Activated CD8-positive, alpha-beta memory T cell treated with anti-CD3 and anti-CD28 coated beads, Interleukin-2, amount 10 ng/mL, durations not matched to agents 7 days and 5 days (primary cell): Measurements from ENCODE around the gene MROH7. TPM values are rescaled to one million over a fixed set of nuclear protein-coding genes. Genes with fewer than 3 reads are reported as not detected.

Experiments used
- ATAC-seq: fragments of 150-1000 bp; cut with Tn5 transposase; one replicate; pipeline ENCODE4 v1.10.0; 2021; ENCODE audit warnings: moderate library complexity
- CTCF ChIA-PET: fragments of 350-600 bp; sonication (Branson Sonifier 250); formaldehyde crosslinking; loops from one replicate; lab custom pipeline; 2021; ENCODE audit warnings: antibody characterized with exemption; lab: Charles Lee
- DNase-seq: peaks from one replicate; pipeline ENCODE4 v3.0.0-alpha.2; 2020
- H3K27ac Mint-ChIP-seq: one replicate; pipeline ENCODE4 v1.8.0; 2021; ENCODE audit warnings: mild to moderate bottlenecking, mixed read lengths
- H3K27me3 Mint-ChIP-seq: one replicate; pipeline ENCODE4 v1.8.0; 2021; ENCODE audit warnings: mixed read lengths
- H3K36me3 Mint-ChIP-seq: one replicate; pipeline ENCODE4 v1.8.0; 2021; ENCODE audit warnings: mild to moderate bottlenecking, mixed read lengths
- H3K4me1 Mint-ChIP-seq: one replicate; pipeline ENCODE4 v1.8.0; 2021; ENCODE audit warnings: mixed read lengths
- H3K4me3 Mint-ChIP-seq: one replicate; pipeline ENCODE4 v1.8.0; 2021; ENCODE audit warnings: mild to moderate bottlenecking, moderate library complexity, mixed read lengths
- H3K9me3 Mint-ChIP-seq: one replicate; pipeline ENCODE4 v1.8.0; 2022; ENCODE audit warnings: low read depth, mixed read lengths
- total RNA-seq, 2 experiments: library from RNA; stranded (reverse); gene quantifications; one replicate each; pipeline ENCODE4 v1.2.3, GENCODE V29; 2021

Gene MROH7
- not detected for total RNA-seq

DNA sequence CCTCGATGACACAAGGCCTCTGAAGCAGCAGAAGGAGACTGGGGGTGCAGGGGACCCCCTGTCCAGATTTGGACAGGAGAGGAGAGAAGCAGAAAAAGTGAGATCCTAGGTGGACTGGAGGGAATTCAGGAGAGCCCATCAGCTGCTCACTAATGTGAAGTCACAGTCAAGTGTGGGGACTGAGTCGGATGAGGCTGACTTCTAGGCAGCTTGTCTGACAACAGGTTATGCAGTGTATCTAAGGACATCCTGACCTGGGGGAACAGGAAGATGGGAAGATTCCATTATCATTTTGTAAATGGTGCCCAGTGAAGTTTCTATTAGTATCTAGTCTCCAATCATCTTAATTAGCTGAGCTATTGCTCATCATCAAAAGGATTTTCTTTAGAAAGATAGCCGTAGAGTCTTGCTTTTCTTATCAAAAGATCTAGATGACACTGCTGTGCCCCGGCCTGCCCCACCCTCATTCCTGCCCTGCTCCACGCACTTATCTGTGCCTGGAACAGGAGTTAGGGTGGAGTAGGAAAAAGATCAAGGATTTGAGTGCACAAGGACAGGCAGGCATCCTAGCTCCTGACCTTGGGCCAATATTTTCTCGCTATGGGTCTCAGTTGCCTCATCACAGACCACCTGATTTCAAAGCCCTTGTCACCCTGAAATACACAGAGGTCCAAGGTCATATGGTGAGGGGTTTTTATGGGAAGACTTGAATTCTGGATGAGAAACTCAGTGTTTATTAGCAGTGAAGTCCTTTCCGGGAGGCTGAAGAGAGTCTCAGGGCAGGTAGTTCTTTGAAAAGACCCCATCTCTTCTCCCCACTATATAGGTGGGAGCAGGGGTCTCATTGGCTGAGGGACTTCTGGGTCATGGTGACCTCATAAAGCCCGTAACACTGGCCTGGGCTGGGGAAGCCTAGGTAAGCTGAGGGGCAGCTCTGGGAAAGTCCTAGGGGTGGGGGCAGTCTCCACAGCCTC is at the start of gene MROH7:
Gene MROH7, plus strand, starts transcription at position 924 of the 974 bp plus-strand sequence. CDS start 11,141 bp downstream, outside the sequence.
- H3K9me3 Mint-ChIP-seq = peaks cover 5% of the 10 kb centered on the region
- H3K27me3 Mint-ChIP-seq = peaks cover 28% of the 10 kb centered on the region
- no peak within 1 kb of the TSS for H3K4me3 Mint-ChIP-seq
- no peaks in the 10 kb centered on the region for H3K4me1 Mint-ChIP-seq
- DNase-seq (no peak), ATAC-seq (no peak)
- no peak within 1 kb of the TSS for H3K27ac Mint-ChIP-seq
- CTCF ChIA-PET = no interaction called here
- H3K36me3 Mint-ChIP-seq = peaks cover 3% of the 10 kb centered on the region

GRCh38 chr1:54593571-54594160 is 47.9 kb upstream of the MROH7 start:
- no peaks in the 10 kb centered on the region for H3K27me3 Mint-ChIP-seq
- no peaks in the 10 kb centered on the region for H3K9me3 Mint-ChIP-seq
- CTCF ChIA-PET = no interaction called here
- no peaks in the 10 kb centered on the region for H3K36me3 Mint-ChIP-seq
- DNase-seq (no peak), ATAC-seq (no peak)
- no peak overlapping the region for H3K27ac Mint-ChIP-seq
- H3K4me3 Mint-ChIP-seq = no peak overlapping the region
- H3K4me1 Mint-ChIP-seq = peaks cover under 1% of the 10 kb centered on the region

GRCh38 chr1:54594463-54594862 is 47.1 kb upstream of the MROH7 start:
- H3K27me3 Mint-ChIP-seq = no peaks in the 10 kb centered on the region
- no peaks in the 10 kb centered on the region for H3K4me1 Mint-ChIP-seq
- ATAC-seq (no peak), DNase-seq (no peak)
- H3K36me3 Mint-ChIP-seq = no peaks in the 10 kb centered on the region
- CTCF ChIA-PET = no interaction called here
- H3K27ac Mint-ChIP-seq = no peak overlapping the region
- no peaks in the 10 kb centered on the region for H3K9me3 Mint-ChIP-seq
- no peak overlapping the region for H3K4me3 Mint-ChIP-seq

DNA sequence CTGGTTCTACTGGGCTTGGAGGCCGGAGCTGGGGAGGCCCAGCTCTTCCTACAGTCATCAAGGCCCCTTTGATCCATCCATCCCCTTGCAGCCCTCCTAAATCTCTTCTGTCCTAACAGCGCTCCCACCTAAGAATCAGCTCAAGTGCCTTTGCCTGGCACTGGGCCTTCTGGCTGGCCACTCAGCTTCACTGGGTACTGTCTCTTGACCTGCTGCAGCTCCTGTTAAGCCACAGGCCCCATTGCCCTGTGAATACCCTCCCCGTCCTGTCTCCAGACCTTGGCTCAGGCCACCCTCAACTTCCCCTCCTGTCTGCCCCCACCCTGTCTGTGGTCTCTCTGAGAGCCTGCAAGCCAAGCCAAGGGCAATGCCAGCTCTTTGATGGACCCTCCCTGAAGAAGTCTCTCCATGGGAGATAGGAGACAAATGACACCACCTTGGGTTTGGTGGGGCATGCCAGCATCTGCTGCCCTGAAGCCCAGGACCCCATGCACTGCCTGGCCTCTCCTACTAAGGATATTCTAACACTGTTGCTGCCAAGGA is 45.6 kb upstream of the MROH7 start:
- Mint-ChIP-seq H3K9me3 (no peaks in the 10 kb centered on the region), H3K27ac (no peak overlapping the region), H3K27me3 (no peaks in the 10 kb centered on the region), H3K4me3 (no peak overlapping the region), H3K4me1 (no peaks in the 10 kb centered on the region), H3K36me3 (no peaks in the 10 kb centered on the region)
- ATAC-seq (no peak), DNase-seq (no peak)
- CTCF ChIA-PET = no interaction called here

- no peaks in the 10 kb centered on the region for H3K27me3 Mint-ChIP-seq
- no peaks in the 10 kb centered on the region for H3K4me1 Mint-ChIP-seq
- no peak overlapping the region for H3K27ac Mint-ChIP-seq
- CTCF ChIA-PET = no interaction called here
- H3K4me3 Mint-ChIP-seq = no peak overlapping the region
- no peaks in the 10 kb centered on the region for H3K9me3 Mint-ChIP-seq
- no peak for DNase-seq
- H3K36me3 Mint-ChIP-seq = no peaks in the 10 kb centered on the region
- no peak for ATAC-seq
These were observed 44.8 kb upstream of the MROH7 start for GRCh38 chr1:54596756-54597155.

- CTCF ChIA-PET = no interaction called here
- H3K9me3 Mint-ChIP-seq = no peaks in the 10 kb centered on the region
These were observed 44.0 kb upstream of the MROH7 start for GRCh38 chr1:54597455-54598030.

GRCh38 chr1:54599211-54599823 is 42.3 kb upstream of the MROH7 start:
- Mint-ChIP-seq H3K27me3 (no peaks in the 10 kb centered on the region), H3K36me3 (no peaks in the 10 kb centered on the region), H3K9me3 (no peaks in the 10 kb centered on the region), H3K4me3 (no peak overlapping the region), H3K27ac (no peak overlapping the region), H3K4me1 (peaks cover 2% of the 10 kb centered on the region)
- DNase-seq = no peak
- no peak for ATAC-seq
- CTCF ChIA-PET = no interaction called here

More at GRCh38 chr1:54597455-54598030, 44.0 kb upstream of the MROH7 start:
- DNase-seq (no peak), ATAC-seq (no peak)
- Mint-ChIP-seq H3K4me3 (no peak overlapping the region), H3K36me3 (no peaks in the 10 kb centered on the region), H3K27me3 (no peaks in the 10 kb centered on the region), H3K4me1 (no peaks in the 10 kb centered on the region), H3K27ac (no peak overlapping the region)

- DNase-seq = no peak
- Mint-ChIP-seq H3K4me3 (no peak overlapping the region), H3K9me3 (no peaks in the 10 kb centered on the region), H3K36me3 (no peaks in the 10 kb centered on the region), H3K27ac (no peak overlapping the region), H3K4me1 (peaks cover 13% of the 10 kb centered on the region), H3K27me3 (no peaks in the 10 kb centered on the region)
- CTCF ChIA-PET = no interaction called here
- ATAC-seq = no peak
These were observed 40.5 kb upstream of the MROH7 start for GRCh38 chr1:54600947-54601721.

GRCh38 chr1:54601730-54602129 is 39.9 kb upstream of the MROH7 start:
- H3K9me3 Mint-ChIP-seq = no peaks in the 10 kb centered on the region
- no peaks in the 10 kb centered on the region for H3K27me3 Mint-ChIP-seq
- ATAC-seq = no peak
- H3K4me3 Mint-ChIP-seq = no peak overlapping the region
- H3K36me3 Mint-ChIP-seq = no peaks in the 10 kb centered on the region
- no peak for DNase-seq
- H3K27ac Mint-ChIP-seq = no peak overlapping the region
- CTCF ChIA-PET = no interaction called here
- H3K4me1 Mint-ChIP-seq = peaks cover 13% of the 10 kb centered on the region

GRCh38 chr1:54602554-54602953 is 39.0 kb upstream of the MROH7 start:
- no peaks in the 10 kb centered on the region for H3K9me3 Mint-ChIP-seq
- no peaks in the 10 kb centered on the region for H3K27me3 Mint-ChIP-seq
- H3K4me3 Mint-ChIP-seq = no peak overlapping the region
- H3K27ac Mint-ChIP-seq = no peak overlapping the region
- peaks cover 13% of the 10 kb centered on the region for H3K4me1 Mint-ChIP-seq
- CTCF ChIA-PET = no interaction called here
- DNase-seq (no peak), ATAC-seq (no peak)
- no peaks in the 10 kb centered on the region for H3K36me3 Mint-ChIP-seq

DNA sequence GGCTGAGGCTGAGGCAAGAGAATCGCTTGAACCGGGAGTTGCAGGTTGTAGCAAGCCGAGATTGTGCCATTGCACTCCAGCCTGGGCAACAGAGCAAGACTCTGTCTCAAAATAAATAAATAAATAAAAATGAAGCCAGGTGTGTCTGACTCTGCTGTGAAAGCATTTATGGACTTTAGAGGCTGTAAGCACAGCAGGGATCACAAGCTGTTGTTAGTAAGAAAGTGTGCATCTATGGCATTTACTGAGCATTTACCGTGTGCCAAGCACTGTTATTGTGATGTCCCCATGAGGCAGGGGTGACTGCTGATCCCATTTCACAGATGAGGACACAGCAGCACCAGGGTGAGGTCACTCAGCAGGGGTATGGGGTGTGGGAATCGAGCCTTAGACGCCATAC is 38.3 kb upstream of the MROH7 start:
- no peaks in the 10 kb centered on the region for H3K27me3 Mint-ChIP-seq
- H3K4me1 Mint-ChIP-seq = peaks cover 13% of the 10 kb centered on the region
- no peak overlapping the region for H3K27ac Mint-ChIP-seq
- DNase-seq (no peak), ATAC-seq (no peak)
- H3K9me3 Mint-ChIP-seq = no peaks in the 10 kb centered on the region
- H3K36me3 Mint-ChIP-seq = no peaks in the 10 kb centered on the region
- CTCF ChIA-PET = no interaction called here
- H3K4me3 Mint-ChIP-seq = no peak overlapping the region

GRCh38 chr1:54604051-54604450 is 37.5 kb upstream of the MROH7 start:
- CTCF ChIA-PET = no interaction called here
- Mint-ChIP-seq H3K4me3 (no peak overlapping the region), H3K4me1 (peaks cover 13% of the 10 kb centered on the region), H3K27me3 (no peaks in the 10 kb centered on the region), H3K27ac (no peak overlapping the region), H3K9me3 (no peaks in the 10 kb centered on the region), H3K36me3 (no peaks in the 10 kb centered on the region)
- ATAC-seq = no peak
- no peak for DNase-seq
